Measurements from ENCODE around the gene FNIP2. TPM values are rescaled to one million over a fixed set of nuclear protein-coding genes. Genes with fewer than 3 reads are reported as not detected.

FNIP2 gene
- polyA plus RNA-seq, 1 of the 3 experiments (the other 2 are of a cell fraction) = 0.97 TPM

GRCh38 chr4:158946825-158947224, 178.0 kb downstream of the FNIP2 start:
- H3K27ac ChIP-seq (ENCODE audit: low read depth in 2 of 2, low read length in 1 of 2) = no peak overlapping the region
- H3K27me3 ChIP-seq (ENCODE audit: insufficient read depth) = no peaks in the 10 kb centered on the region
- no peak overlapping the region for H2AFZ ChIP-seq (ENCODE audit: low read depth)
- ChIA-PET CTCF (no interaction called here), POLR2A (no interaction called here)
- no peak overlapping the region for H3K9ac ChIP-seq
- no peaks in the 10 kb centered on the region for H3K36me3 ChIP-seq (replicated peaks in 1 of 2; ENCODE audit: control insufficient read depth in 1 of 2, insufficient read depth in 2 of 2, low read length in 1 of 2)
- H4K20me1 ChIP-seq (ENCODE audit: insufficient read depth) = no peaks in the 10 kb centered on the region
- DNase-seq = no peak
- H3K9me3 ChIP-seq = no peaks in the 10 kb centered on the region
- WGBS (ENCODE audit: low lambda C conversion rate) = 77% methylated on average over 3 of the region's 3 CpGs
- H3K79me2 ChIP-seq (ENCODE audit: insufficient read depth) = no peaks in the 10 kb centered on the region
- no peak overlapping the region for H3K4me2 ChIP-seq
- no peaks in the 10 kb centered on the region for H3K4me1 ChIP-seq (ENCODE audit: control insufficient read depth in 1 of 2, insufficient read depth in 2 of 2, low read depth in 1 of 2, low read length in 1 of 2)
- TF ChIP-seq ELF1 (IDR thresholded peaks at IDR 0.05) (no peak), MXI1 (IDR thresholded peaks at IDR 0.05; ENCODE audit: low read depth, low read length) (no peak), FOSL2 (IDR thresholded peaks at IDR 0.05; ENCODE audit: borderline replicate concordance, low read depth) (no peak), RAD21 (IDR thresholded peaks at IDR 0.05; ENCODE audit: low read length) (no peak), RXRA (IDR thresholded peaks at IDR 0.05; ENCODE audit: borderline replicate concordance, low read depth) (no peak), GATA2 (CRISPR knock-in tag; IDR thresholded peaks at IDR 0.05) (no peak), RCOR1 (IDR thresholded peaks at IDR 0.05; ENCODE audit: low read length) (no peak), RFX5 (IDR thresholded peaks at IDR 0.05; ENCODE audit: low read length) (no peak), FOXJ3 (CRISPR knock-in tag; IDR thresholded peaks at IDR 0.05) (no peak), TCF12 (IDR thresholded peaks at IDR 0.05) (no peak), ZBTB33 (IDR thresholded peaks at IDR 0.05; ENCODE audit: borderline replicate concordance, low read depth) (no peak), TAF1 (IDR thresholded peaks at IDR 0.05; ENCODE audit: borderline replicate concordance, low read depth, low read length) (no peak), NFIC (IDR thresholded peaks at IDR 0.05; ENCODE audit: borderline replicate concordance) (no peak), YY1 (IDR thresholded peaks at IDR 0.05; ENCODE audit: low read depth) (no peak), MEF2A (IDR thresholded peaks at IDR 0.05; ENCODE audit: borderline replicate concordance, low read depth) (no peak), USF2 (IDR thresholded peaks at IDR 0.05; ENCODE audit: borderline replicate concordance, low read depth, low read length) (no peak)
- TF ChIP-seq, protein P1, sequence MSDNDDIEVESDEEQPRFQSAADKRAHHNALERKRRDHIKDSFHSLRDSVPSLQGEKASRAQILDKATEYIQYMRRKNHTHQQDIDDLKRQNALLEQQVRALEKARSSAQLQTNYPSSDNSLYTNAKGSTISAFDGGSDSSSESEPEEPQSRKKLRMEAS (IDR thresholded peaks at IDR 0.05; ENCODE audit: low read depth) = no peak
- TF ChIP-seq, protein P2, sequence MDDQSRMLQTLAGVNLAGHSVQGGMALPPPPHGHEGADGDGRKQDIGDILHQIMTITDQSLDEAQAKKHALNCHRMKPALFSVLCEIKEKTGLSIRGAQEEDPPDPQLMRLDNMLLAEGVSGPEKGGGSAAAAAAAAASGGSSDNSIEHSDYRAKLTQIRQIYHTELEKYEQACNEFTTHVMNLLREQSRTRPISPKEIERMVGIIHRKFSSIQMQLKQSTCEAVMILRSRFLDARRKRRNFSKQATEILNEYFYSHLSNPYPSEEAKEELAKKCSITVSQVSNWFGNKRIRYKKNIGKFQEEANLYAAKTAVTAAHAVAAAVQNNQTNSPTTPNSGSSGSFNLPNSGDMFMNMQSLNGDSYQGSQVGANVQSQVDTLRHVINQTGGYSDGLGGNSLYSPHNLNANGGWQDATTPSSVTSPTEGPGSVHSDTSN (IDR thresholded peaks at IDR 0.05) = no peak
- TF ChIP-seq, protein P3, sequence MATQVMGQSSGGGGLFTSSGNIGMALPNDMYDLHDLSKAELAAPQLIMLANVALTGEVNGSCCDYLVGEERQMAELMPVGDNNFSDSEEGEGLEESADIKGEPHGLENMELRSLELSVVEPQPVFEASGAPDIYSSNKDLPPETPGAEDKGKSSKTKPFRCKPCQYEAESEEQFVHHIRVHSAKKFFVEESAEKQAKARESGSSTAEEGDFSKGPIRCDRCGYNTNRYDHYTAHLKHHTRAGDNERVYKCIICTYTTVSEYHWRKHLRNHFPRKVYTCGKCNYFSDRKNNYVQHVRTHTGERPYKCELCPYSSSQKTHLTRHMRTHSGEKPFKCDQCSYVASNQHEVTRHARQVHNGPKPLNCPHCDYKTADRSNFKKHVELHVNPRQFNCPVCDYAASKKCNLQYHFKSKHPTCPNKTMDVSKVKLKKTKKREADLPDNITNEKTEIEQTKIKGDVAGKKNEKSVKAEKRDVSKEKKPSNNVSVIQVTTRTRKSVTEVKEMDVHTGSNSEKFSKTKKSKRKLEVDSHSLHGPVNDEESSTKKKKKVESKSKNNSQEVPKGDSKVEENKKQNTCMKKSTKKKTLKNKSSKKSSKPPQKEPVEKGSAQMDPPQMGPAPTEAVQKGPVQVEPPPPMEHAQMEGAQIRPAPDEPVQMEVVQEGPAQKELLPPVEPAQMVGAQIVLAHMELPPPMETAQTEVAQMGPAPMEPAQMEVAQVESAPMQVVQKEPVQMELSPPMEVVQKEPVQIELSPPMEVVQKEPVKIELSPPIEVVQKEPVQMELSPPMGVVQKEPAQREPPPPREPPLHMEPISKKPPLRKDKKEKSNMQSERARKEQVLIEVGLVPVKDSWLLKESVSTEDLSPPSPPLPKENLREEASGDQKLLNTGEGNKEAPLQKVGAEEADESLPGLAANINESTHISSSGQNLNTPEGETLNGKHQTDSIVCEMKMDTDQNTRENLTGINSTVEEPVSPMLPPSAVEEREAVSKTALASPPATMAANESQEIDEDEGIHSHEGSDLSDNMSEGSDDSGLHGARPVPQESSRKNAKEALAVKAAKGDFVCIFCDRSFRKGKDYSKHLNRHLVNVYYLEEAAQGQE (IDR thresholded peaks at IDR 0.05; ENCODE audit: low read depth, low read length) = no peak
- H3K4me3 ChIP-seq (ENCODE audit: low read depth in 2 of 2, low read length in 1 of 2) = no peak overlapping the region
- no peaks in the 10 kb centered on the region for H3F3A ChIP-seq (replicated peaks; ENCODE audit: insufficient read depth)
- no peaks in the 10 kb centered on the region for H3K9me2 ChIP-seq

All from SK-N-SH (cell line).